Esophagus squamous epithelium (tissue), 4 donors: Measurements from ENCODE around the gene NPAS2.

ENCODE experiments used
- POLR2A ChIP-seq, 4 donors: fragments of 450-650 bp; IDR thresholded peaks; one replicate each; pipeline ENCODE4 v1.6.1; 2017; ENCODE audit warnings: antibody characterized with exemption in 4 of 4, mild to moderate bottlenecking in 4 of 4, moderate library complexity in 3 of 4
- TF ChIP-seq, protein P1 (sequence below), 6 experiments: fragments of 450-650 bp in 4 of 6; fragments of 200-600 bp in 2 of 6; sonication (generic) in 2 of 6; IDR thresholded peaks; one replicate each; pipeline ENCODE4 v1.5.1; 2016 to 2019; ENCODE audit warnings: antibody characterized with exemption in 6 of 6, mild to moderate bottlenecking in 4 of 6, moderate library complexity in 4 of 6

DNA sequence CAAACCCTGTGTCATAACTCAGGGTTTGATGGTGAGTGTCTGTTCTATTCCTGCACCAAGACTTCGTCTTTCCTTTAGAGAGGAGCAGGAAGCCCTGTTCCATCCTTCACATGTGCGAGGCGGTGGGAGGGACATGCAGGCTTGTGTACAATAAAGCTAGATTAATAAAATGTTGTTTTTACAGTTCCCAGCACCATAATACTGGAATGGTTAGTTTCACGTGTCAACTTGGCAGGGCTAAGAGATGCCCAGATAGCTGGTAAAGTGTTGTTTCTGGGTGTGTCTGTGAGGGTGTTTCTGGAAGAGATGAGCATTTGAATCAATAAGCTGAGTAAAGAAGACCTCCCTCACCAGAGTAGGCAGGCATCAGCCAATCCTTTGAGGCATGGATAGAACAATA lies 48.8 kb upstream of the NPAS2 start:
- TF ChIP-seq, protein P1, sequence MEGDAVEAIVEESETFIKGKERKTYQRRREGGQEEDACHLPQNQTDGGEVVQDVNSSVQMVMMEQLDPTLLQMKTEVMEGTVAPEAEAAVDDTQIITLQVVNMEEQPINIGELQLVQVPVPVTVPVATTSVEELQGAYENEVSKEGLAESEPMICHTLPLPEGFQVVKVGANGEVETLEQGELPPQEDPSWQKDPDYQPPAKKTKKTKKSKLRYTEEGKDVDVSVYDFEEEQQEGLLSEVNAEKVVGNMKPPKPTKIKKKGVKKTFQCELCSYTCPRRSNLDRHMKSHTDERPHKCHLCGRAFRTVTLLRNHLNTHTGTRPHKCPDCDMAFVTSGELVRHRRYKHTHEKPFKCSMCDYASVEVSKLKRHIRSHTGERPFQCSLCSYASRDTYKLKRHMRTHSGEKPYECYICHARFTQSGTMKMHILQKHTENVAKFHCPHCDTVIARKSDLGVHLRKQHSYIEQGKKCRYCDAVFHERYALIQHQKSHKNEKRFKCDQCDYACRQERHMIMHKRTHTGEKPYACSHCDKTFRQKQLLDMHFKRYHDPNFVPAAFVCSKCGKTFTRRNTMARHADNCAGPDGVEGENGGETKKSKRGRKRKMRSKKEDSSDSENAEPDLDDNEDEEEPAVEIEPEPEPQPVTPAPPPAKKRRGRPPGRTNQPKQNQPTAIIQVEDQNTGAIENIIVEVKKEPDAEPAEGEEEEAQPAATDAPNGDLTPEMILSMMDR (IDR thresholded peaks at IDR 0.05), result no peak
- no peak for TF ChIP-seq POLR2A (IDR thresholded peaks at IDR 0.05)
